Measurements from ENCODE around the gene SPAG6. TPM values are rescaled to one million over a fixed set of nuclear protein-coding genes. Genes with fewer than 3 reads are reported as not detected.

SPAG6 gene
- total RNA-seq, 4 donors from 2014 or later, result 0.64 to 0.75 TPM; not detected in 2

- TF ChIP-seq CTCF (IDR thresholded peaks at IDR 0.05), result no peak
- no peak for TF ChIP-seq POLR2A (IDR thresholded peaks at IDR 0.05)
- no peak overlapping the region for H3K4me3 ChIP-seq (ENCODE audit: low read depth, poor library complexity, severe bottlenecking)
- intact Hi-C loops (cut with DNase I; ENCODE audit: low total_unique reads), result no loop called here
- DNase-seq (ENCODE audit: low spot score in 2 of 2), result no peak
- 78 to 82% methylated on average over 4 of the region's 4 CpGs for WGBS, 2 donors
Observed at GRCh38 chr10:22463255-22463654, 118.0 kb downstream of the SPAG6 start.

- no peak overlapping the region for H3K4me3 ChIP-seq (ENCODE audit: low read depth, poor library complexity, severe bottlenecking)
- DNase-seq (ENCODE audit: low spot score in 2 of 2), result no peak
- WGBS, 2 donors, result 85 to 94% methylated on average over 5 of the region's 5 CpGs
- intact Hi-C loops (cut with DNase I; ENCODE audit: low total_unique reads), result no loop called here
- no peak for TF ChIP-seq CTCF (IDR thresholded peaks at IDR 0.05)
- no peak for TF ChIP-seq POLR2A (IDR thresholded peaks at IDR 0.05)
Observed at GRCh38 chr10:22464966-22465629, 119.8 kb downstream of the SPAG6 start.

- no peak for DNase-seq (ENCODE audit: low spot score in 2 of 2)
- no peak overlapping the region for H3K4me3 ChIP-seq (ENCODE audit: low read depth, poor library complexity, severe bottlenecking)
- intact Hi-C loops (cut with DNase I; ENCODE audit: low total_unique reads), result no loop called here
- WGBS, 2 donors, result 69 to 74% methylated on average over 3 of the region's 3 CpGs
- TF ChIP-seq CTCF (IDR thresholded peaks at IDR 0.05) (no peak), POLR2A (IDR thresholded peaks at IDR 0.05) (no peak)
Observed at GRCh38 chr10:22466763-22467334, 121.6 kb downstream of the SPAG6 start.

Other genes with a start within 250 kb of the SPAG6 start
- not detected for gene EBLN1, start 127.5 kb upstream of the SPAG6 start, total RNA-seq
- gene COMMD3, start 29.1 kb upstream of the SPAG6 start, total RNA-seq, result 100 to 1,000 TPM in 1 of 4 donors, 10 to 100 TPM in 3; 34.5 to 113 (median 51.9) TPM
- gene BMI1, start 24.4 kb upstream of the SPAG6 start, total RNA-seq, result 10 to 100 TPM; 16.7 to 37.6 (median 28.3) TPM